ENCODE measurements around the gene IGFLR1.

GRCh38 chr19:35729021-35729420 is 13.2 kb downstream of the IGFLR1 start:
- no peak for TF ChIP-seq MAX (IDR thresholded peaks at IDR 0.05; ENCODE audit: low read depth, low read length)
- TF ChIP-seq, protein P1, sequence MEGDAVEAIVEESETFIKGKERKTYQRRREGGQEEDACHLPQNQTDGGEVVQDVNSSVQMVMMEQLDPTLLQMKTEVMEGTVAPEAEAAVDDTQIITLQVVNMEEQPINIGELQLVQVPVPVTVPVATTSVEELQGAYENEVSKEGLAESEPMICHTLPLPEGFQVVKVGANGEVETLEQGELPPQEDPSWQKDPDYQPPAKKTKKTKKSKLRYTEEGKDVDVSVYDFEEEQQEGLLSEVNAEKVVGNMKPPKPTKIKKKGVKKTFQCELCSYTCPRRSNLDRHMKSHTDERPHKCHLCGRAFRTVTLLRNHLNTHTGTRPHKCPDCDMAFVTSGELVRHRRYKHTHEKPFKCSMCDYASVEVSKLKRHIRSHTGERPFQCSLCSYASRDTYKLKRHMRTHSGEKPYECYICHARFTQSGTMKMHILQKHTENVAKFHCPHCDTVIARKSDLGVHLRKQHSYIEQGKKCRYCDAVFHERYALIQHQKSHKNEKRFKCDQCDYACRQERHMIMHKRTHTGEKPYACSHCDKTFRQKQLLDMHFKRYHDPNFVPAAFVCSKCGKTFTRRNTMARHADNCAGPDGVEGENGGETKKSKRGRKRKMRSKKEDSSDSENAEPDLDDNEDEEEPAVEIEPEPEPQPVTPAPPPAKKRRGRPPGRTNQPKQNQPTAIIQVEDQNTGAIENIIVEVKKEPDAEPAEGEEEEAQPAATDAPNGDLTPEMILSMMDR (IDR thresholded peaks at IDR 0.05; ENCODE audit: low read depth, low read length) = no peak
- TF ChIP-seq MYC (IDR thresholded peaks at IDR 0.05; ENCODE audit: low read depth, low read length) = no peak

Measured in NB4 (cell line).